Activated CD4-positive, alpha-beta T cell treated with anti-CD3 and anti-CD28 coated beads, Interleukin-2, amount 50 U/mL, for 24 hours (primary cell): ENCODE data around the gene SLC20A1.
"Not testable (repeated sequence)": the region's sequence is repeated elsewhere in the genome, so short reads cannot be mapped to it uniquely, and the experiment has no call there.

Experiments used
- DNase-seq, 2 donors: peaks; one replicate each; pipeline ENCODE4 v3.0.0-alpha.2; 2020; ENCODE audit warnings: low read depth in 1 of 2, low spot score in 1 of 2

Gene SLC20A1

DNA sequence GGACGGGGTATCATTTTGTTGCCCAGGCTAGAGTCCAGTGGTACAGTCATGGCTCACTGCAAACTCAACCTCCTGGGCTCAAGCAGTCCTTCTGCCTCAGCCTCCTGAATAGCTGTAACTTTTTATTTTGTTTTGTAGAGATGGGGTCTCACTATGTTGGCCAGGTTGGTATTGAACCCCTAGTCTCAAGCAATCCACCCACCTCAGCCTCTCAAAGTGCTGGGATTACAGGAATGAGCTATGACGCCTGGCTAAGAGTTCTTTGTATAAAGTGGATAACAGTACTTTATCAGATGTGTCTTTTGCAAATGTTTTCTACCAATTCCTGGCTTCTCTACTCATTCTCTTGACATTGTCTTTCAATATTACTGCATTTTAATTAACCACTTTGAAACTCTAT is 57.9 kb downstream of the SLC20A1 start:
- no peak for DNase-seq

GRCh38 chr2:112705575-112705974 is 59.8 kb downstream of the SLC20A1 start:
- no peak for DNase-seq

GRCh38 chr2:112706170-112706664 is 60.5 kb downstream of the SLC20A1 start:
- DNase-seq: no peak

DNA sequence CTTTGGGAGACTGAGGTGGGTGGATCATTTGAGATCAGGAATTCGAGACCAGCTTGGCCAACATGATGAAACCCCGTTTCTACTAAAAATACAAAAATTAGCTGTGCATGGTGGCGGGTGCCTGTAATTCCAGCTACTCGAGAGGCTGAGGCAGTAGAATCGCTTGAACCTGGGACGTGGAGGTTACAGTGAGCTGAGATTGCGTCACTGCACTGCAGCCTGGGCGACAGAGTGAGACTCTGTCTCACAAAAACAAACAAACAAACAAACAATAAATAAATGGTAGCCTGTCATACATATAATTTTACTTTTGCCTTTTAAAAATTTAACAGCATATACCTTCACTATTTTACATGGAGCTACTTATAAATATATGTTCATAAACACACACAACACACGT is 61.2 kb downstream of the SLC20A1 start:
- not testable (repeated sequence) for DNase-seq

- DNase-seq: no peak
These were observed 63.2 kb downstream of the SLC20A1 start for GRCh38 chr2:112708968-112709367.

- no peak for DNase-seq
These were observed 64.0 kb downstream of the SLC20A1 start for GRCh38 chr2:112709703-112710102.

GRCh38 chr2:112710956-112711750 is 65.4 kb downstream of the SLC20A1 start:
- DNase-seq: no peak

DNA sequence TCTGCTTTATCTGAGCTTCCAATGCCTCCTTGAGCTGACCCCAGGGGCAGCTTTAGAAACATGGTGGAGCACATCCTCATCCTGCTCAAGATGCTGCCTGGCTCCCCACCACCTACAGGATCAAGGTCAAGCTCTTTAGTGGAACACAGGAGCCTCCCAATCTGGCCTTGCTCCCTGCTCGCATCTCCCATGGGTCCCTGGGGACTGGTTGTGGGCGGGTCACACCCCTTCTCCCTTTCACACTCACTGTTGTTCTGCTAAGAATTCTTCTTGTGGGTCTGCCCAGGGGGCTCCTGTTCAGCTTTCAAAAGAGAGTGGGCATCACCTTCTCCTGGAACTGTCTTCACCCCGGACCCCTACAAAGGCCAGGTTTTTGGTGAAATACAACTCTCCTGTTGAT is 66.7 kb downstream of the SLC20A1 start:
- no peak for DNase-seq

DNA sequence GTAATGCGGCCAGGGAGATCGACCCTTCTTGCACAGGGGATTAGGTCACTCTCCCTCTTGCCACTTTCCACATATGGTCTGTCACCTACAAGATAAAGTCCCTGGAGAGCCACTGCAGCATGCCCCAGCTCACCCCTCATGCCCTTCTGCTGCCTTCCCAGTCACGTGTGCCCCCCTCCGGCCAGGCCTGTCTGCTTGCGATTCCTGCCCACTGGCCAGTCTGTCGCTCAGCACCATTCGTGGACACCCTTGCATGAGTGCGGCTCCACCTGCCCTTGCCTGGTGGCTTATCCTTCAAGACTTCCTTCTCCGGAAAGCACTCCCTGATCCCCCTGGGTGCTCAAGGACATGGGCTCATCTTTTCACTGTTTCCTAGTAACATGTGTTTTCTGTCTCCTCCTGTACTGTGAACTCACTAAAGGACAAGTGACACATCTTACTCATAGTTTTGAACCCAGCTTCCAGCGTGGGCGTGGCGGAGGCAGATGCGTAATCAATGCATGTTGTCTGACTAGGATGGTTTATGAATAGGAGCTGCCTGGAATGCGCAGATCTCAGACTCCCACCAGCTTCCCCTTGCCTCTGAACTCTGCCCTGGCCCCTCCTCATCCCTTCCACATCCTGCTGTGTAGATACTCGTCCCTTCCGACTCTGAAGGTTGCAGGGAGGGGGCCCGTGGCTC is 67.3 kb downstream of the SLC20A1 start:
- no peak for DNase-seq
